ENCODE results near the gene TIPARP. TPM values are rescaled to one million over a fixed set of nuclear protein-coding genes. Genes with fewer than 3 reads are reported as not detected.
A peak's percentile ranks its signal among the peaks of the same experiment; 100 is the strongest.

The TIPARP gene
- total and polyA plus RNA-seq, 2 experiments from 2014 or later, result 4.5 to 6.9 TPM

DNA sequence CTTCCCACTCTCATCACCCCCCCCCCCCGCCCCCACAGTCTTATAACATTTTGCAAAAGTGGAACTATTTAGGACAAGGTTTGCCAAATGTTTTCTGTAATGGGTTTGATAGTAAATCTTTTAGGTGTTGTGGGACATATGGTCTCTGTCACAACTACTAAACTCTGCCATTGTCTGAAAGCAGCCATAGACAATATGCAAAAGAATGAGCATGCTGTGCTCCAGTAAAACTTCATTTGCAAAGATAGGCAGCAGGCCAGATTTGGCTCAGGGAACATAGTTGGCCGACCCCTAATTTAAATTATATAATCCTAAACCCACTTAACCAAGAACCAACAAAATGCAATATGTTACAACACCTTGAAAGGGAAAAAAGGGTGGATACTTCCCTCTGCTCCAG lies 46.4 kb downstream of the TIPARP start:
- H3K4me3 ChIP-seq, result no peak overlapping the region
- no peaks in the 10 kb centered on the region for H3K9me3 Mint-ChIP-seq
- DNase-seq (ENCODE audit: low spot score), result peak; percentile 4

More for the DNA sequence above, 46.4 kb downstream of the TIPARP start:
- Mint-ChIP-seq H3K4me3 (no peak overlapping the region), H3K27ac (0 out of 2 replicates have a peak overlapping the region, but pooled peaks have one; percentile 31), H3K4me1 (peaks cover 36% of the 10 kb centered on the region), H3K36me3 (ENCODE audit: low read depth) (no peaks in the 10 kb centered on the region), H3K27me3 (ENCODE audit: insufficient read depth, low read depth, poor library complexity) (no peaks in the 10 kb centered on the region)
- TF ChIP-seq POLR2AphosphoS5 (IDR thresholded peaks at IDR 0.05; ENCODE audit: low read depth), result no peak
- TF ChIP-seq ZNF331 (CRISPR knock-in tag; IDR thresholded peaks at IDR 0.05; ENCODE audit: low read depth), result no peak
- TF ChIP-seq, protein P1, sequence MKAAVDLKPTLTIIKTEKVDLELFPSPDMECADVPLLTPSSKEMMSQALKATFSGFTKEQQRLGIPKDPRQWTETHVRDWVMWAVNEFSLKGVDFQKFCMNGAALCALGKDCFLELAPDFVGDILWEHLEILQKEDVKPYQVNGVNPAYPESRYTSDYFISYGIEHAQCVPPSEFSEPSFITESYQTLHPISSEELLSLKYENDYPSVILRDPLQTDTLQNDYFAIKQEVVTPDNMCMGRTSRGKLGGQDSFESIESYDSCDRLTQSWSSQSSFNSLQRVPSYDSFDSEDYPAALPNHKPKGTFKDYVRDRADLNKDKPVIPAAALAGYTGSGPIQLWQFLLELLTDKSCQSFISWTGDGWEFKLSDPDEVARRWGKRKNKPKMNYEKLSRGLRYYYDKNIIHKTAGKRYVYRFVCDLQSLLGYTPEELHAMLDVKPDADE (IDR thresholded peaks at IDR 0.05), result no peak
- no peak for TF ChIP-seq NANOG (IDR thresholded peaks at IDR 0.05; ENCODE audit: borderline replicate concordance)
- TF ChIP-seq CREB1 (CRISPR knock-in tag; IDR thresholded peaks at IDR 0.05; ENCODE audit: low read depth), result no peak
- TF ChIP-seq, protein P2, sequence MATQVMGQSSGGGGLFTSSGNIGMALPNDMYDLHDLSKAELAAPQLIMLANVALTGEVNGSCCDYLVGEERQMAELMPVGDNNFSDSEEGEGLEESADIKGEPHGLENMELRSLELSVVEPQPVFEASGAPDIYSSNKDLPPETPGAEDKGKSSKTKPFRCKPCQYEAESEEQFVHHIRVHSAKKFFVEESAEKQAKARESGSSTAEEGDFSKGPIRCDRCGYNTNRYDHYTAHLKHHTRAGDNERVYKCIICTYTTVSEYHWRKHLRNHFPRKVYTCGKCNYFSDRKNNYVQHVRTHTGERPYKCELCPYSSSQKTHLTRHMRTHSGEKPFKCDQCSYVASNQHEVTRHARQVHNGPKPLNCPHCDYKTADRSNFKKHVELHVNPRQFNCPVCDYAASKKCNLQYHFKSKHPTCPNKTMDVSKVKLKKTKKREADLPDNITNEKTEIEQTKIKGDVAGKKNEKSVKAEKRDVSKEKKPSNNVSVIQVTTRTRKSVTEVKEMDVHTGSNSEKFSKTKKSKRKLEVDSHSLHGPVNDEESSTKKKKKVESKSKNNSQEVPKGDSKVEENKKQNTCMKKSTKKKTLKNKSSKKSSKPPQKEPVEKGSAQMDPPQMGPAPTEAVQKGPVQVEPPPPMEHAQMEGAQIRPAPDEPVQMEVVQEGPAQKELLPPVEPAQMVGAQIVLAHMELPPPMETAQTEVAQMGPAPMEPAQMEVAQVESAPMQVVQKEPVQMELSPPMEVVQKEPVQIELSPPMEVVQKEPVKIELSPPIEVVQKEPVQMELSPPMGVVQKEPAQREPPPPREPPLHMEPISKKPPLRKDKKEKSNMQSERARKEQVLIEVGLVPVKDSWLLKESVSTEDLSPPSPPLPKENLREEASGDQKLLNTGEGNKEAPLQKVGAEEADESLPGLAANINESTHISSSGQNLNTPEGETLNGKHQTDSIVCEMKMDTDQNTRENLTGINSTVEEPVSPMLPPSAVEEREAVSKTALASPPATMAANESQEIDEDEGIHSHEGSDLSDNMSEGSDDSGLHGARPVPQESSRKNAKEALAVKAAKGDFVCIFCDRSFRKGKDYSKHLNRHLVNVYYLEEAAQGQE (IDR thresholded peaks at IDR 0.05; ENCODE audit: unreplicated experiment), result no peak
- TF ChIP-seq JUNB (IDR thresholded peaks at IDR 0.05; ENCODE audit: unreplicated experiment), result no peak
- no peak for TF ChIP-seq EZH2phosphoT487 (IDR thresholded peaks at IDR 0.05; ENCODE audit: unreplicated experiment)
- TF ChIP-seq, protein P3, sequence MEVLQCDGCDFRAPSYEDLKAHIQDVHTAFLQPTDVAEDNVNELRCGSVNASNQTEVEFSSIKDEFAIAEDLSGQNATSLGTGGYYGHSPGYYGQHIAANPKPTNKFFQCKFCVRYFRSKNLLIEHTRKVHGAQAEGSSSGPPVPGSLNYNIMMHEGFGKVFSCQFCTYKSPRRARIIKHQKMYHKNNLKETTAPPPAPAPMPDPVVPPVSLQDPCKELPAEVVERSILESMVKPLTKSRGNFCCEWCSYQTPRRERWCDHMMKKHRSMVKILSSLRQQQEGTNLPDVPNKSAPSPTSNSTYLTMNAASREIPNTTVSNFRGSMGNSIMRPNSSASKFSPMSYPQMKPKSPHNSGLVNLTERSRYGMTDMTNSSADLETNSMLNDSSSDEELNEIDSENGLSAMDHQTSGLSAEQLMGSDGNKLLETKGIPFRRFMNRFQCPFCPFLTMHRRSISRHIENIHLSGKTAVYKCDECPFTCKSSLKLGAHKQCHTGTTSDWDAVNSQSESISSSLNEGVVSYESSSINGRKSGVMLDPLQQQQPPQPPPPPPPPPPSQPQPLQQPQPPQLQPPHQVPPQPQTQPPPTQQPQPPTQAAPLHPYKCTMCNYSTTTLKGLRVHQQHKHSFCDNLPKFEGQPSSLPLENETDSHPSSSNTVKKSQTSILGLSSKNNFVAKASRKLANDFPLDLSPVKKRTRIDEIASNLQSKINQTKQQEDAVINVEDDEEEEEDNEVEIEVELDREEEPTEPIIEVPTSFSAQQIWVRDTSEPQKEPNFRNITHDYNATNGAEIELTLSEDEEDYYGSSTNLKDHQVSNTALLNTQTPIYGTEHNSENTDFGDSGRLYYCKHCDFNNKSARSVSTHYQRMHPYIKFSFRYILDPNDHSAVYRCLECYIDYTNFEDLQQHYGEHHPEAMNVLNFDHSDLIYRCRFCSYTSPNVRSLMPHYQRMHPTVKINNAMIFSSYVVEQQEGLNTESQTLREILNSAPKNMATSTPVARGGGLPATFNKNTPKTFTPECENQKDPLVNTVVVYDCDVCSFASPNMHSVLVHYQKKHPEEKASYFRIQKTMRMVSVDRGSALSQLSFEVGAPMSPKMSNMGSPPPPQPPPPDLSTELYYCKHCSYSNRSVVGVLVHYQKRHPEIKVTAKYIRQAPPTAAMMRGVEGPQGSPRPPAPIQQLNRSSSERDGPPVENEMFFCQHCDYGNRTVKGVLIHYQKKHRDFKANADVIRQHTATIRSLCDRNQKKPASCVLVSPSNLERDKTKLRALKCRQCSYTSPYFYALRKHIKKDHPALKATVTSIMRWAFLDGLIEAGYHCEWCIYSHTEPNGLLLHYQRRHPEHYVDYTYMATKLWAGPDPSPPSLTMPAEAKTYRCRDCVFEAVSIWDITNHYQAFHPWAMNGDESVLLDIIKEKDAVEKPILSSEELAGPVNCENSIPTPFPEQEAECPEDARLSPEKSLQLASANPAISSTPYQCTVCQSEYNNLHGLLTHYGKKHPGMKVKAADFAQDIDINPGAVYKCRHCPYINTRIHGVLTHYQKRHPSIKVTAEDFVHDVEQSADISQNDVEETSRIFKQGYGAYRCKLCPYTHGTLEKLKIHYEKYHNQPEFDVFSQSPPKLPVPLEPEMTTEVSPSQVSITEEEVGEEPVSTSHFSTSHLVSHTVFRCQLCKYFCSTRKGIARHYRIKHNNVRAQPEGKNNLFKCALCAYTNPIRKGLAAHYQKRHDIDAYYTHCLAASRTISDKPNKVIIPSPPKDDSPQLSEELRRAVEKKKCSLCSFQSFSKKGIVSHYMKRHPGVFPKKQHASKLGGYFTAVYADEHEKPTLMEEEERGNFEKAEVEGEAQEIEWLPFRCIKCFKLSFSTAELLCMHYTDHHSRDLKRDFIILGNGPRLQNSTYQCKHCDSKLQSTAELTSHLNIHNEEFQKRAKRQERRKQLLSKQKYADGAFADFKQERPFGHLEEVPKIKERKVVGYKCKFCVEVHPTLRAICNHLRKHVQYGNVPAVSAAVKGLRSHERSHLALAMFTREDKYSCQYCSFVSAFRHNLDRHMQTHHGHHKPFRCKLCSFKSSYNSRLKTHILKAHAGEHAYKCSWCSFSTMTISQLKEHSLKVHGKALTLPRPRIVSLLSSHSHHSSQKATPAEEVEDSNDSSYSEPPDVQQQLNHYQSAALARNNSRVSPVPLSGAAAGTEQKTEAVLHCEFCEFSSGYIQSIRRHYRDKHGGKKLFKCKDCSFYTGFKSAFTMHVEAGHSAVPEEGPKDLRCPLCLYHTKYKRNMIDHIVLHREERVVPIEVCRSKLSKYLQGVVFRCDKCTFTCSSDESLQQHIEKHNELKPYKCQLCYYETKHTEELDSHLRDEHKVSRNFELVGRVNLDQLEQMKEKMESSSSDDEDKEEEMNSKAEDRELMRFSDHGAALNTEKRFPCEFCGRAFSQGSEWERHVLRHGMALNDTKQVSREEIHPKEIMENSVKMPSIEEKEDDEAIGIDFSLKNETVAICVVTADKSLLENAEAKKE (CRISPR knock-in tag; IDR thresholded peaks at IDR 0.05), result no peak
- no peak for TF ChIP-seq STAT1 (IDR thresholded peaks at IDR 0.05; ENCODE audit: unreplicated experiment)
- Histone ChIP-seq H3K4me1 (ENCODE audit: insufficient read depth) (peaks cover 9% of the 10 kb centered on the region), H2AFZ (no peak overlapping the region), H3K27ac (ENCODE audit: low read depth) (no peak overlapping the region), H3F3A (replicated peaks; ENCODE audit: low read depth) (no peaks in the 10 kb centered on the region), H4K20me1 (replicated peaks; ENCODE audit: insufficient read depth) (no peaks in the 10 kb centered on the region), H3K9me2 (ENCODE audit: insufficient read depth) (no peaks in the 10 kb centered on the region), H3K36me3 (ENCODE audit: insufficient read depth) (no peaks in the 10 kb centered on the region), H3K4me2 (no peak overlapping the region), H3K79me2 (replicated peaks; ENCODE audit: insufficient read depth) (no peaks in the 10 kb centered on the region), H3K27me3 (ENCODE audit: insufficient read depth) (no peaks in the 10 kb centered on the region)
- peak; percentile 35; the same call in 1 of the 3 replicates for ATAC-seq

Data from GM23338 (cell line).